Upper lobe of left lung (tissue), 6 donors: ENCODE data around the gene SLC7A14. TPM values are rescaled to one million over a fixed set of nuclear protein-coding genes. Genes with fewer than 3 reads are reported as not detected.

Source experiments
- ATAC-seq, 2 donors: fragments of 200-7000 bp; cut with Tn5 transposase; one replicate each; pipeline ENCODE4 v1.9.1; 2022; ENCODE audit warnings: mild to moderate bottlenecking in 2 of 2, moderate library complexity in 2 of 2; ENCODE audit not compliant: low FRiP score in 2 of 2
- DNase-seq, 2 donors: peaks; one replicate each; pipeline ENCODE4 v3.0.0-alpha.2; 2019 to 2020
- H3K27ac ChIP-seq, 4 donors: fragments of 200-600 bp; sonication (generic); one replicate each; pipeline ENCODE4 v1.5.1; 2016 to 2019
- H3K27me3 ChIP-seq, 4 donors: fragments of 200-600 bp; sonication (generic); one replicate each; pipeline ENCODE4 v1.5.1; 2017 to 2019
- H3K36me3 ChIP-seq, 4 donors: fragments of 200-600 bp; sonication (generic); one replicate each; pipeline ENCODE4 v1.5.1; 2016 to 2019
- H3K4me1 ChIP-seq, 4 donors: fragments of 200-600 bp; sonication (generic); one replicate each; pipeline ENCODE4 v1.5.1; 2018 to 2019
- H3K4me3 ChIP-seq, 4 donors: fragments of 200-600 bp; sonication (generic); one replicate each; pipeline ENCODE4 v1.5.1; 2017 to 2019; ENCODE audit warnings: mild to moderate bottlenecking in 2 of 4, moderate library complexity in 1 of 4
- H3K9me3 ChIP-seq, 4 donors: fragments of 200-600 bp; sonication (generic); one replicate each; pipeline ENCODE4 v1.5.1; 2018 to 2019
- CTCF ChIP-seq, 6 experiments: fragments of 450-650 bp in 4 of 6; fragments of 200-600 bp in 2 of 6; sonication (generic) in 2 of 6; IDR thresholded peaks; one replicate each; pipeline ENCODE4 v1.5.1; 2016 to 2019; ENCODE audit warnings: antibody characterized with exemption in 6 of 6
- EP300 ChIP-seq, 4 donors: sonication (generic); formaldehyde crosslinking; IDR thresholded peaks; one replicate each; pipeline ENCODE4 v1.5.1; 2017; ENCODE audit warnings: antibody characterized with exemption in 4 of 4, control low read depth in 2 of 4
- POLR2A ChIP-seq, 4 donors: fragments of 450-650 bp; IDR thresholded peaks; one replicate each; pipeline ENCODE4 v1.5.1; 2016 to 2017; ENCODE audit warnings: antibody characterized with exemption in 4 of 4, mild to moderate bottlenecking in 2 of 4
- POLR2AphosphoS5 ChIP-seq, 2 donors: sonication (generic); formaldehyde crosslinking; IDR thresholded peaks; one replicate each; pipeline ENCODE4 v1.5.1; 2017; ENCODE audit warnings: antibody characterized with exemption in 2 of 2
- WGBS, 2 donors: methylation state at CpG; one replicate each; pipeline ENCODE4 v1.1.5; 2017 to 2018; 5-methylcytosine and 5-hydroxymethylcytosine counted together
- total RNA-seq, 6 donors: library from RNA; depleted of rRNA in 4 of 6; stranded (reverse); fragments of >200 nt in 4 of 6; gene quantifications; one replicate each; pipeline versions ENCODE4 v1.1.0 to v1.2.1, GENCODE V29; 2016 to 2021
- donor health status: DM: no; HTN: no; CAD: no; lungs with moderate emphysema.
- donor health status: DM: no; HTN: yes; CAD: no; lungs with severe emphysema.

SLC7A14 gene
- total RNA-seq, 6 donors from 2014 or later: 0.03 TPM; not detected in 5

- TF ChIP-seq CTCF (IDR thresholded peaks at IDR 0.05) (no peak), POLR2AphosphoS5 (IDR thresholded peaks at IDR 0.05) (no peak), EP300 (IDR thresholded peaks at IDR 0.05) (no peak), POLR2A (IDR thresholded peaks at IDR 0.05) (no peak)
- Histone ChIP-seq H3K9me3 (no peaks in the 10 kb centered on the region), H3K4me3 (no peak overlapping the region), H3K27me3 (no peaks in the 10 kb centered on the region), H3K36me3 (no peaks in the 10 kb centered on the region), H3K27ac (no peak overlapping the region), H3K4me1 (no peaks in the 10 kb centered on the region)
- WGBS, 2 donors: 67 to 74% methylated on average over 3 of the region's 3 CpGs
- DNase-seq: no peak
- no peak for ATAC-seq
Measured at GRCh38 chr3:170487031-170487430, 98.8 kb downstream of the SLC7A14 start.

DNA sequence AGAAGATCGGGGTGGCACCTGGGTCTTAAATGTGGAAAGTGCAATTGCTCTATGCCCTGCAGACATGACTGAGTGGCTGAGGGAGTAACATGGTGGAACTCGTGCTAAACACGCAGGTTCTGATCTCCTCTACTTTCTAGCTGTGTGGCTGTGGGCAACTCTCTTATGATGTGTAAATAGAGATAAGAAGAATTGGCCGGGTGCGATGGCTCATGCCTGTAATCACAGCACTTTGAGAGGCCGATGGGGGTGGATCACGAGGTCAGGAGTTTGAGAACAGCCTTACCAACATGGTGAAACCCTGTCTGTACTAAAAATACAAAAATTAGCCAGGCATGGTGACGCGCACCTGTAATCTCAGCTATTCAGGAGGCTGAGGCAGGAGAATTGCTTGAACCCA is 99.5 kb downstream of the SLC7A14 start:
- ATAC-seq (no peak), DNase-seq (no peak)
- Histone ChIP-seq H3K9me3 (no peaks in the 10 kb centered on the region), H3K36me3 (no peaks in the 10 kb centered on the region), H3K27ac (no peak overlapping the region), H3K4me1 (no peaks in the 10 kb centered on the region), H3K4me3 (no peak overlapping the region), H3K27me3 (no peaks in the 10 kb centered on the region)
- 84 to 89% methylated on average over 9 of the region's 9 CpGs for WGBS, 2 donors
- TF ChIP-seq CTCF (IDR thresholded peaks at IDR 0.05) (no peak), EP300 (IDR thresholded peaks at IDR 0.05) (no peak), POLR2A (IDR thresholded peaks at IDR 0.05) (no peak), POLR2AphosphoS5 (IDR thresholded peaks at IDR 0.05) (no peak)

DNA sequence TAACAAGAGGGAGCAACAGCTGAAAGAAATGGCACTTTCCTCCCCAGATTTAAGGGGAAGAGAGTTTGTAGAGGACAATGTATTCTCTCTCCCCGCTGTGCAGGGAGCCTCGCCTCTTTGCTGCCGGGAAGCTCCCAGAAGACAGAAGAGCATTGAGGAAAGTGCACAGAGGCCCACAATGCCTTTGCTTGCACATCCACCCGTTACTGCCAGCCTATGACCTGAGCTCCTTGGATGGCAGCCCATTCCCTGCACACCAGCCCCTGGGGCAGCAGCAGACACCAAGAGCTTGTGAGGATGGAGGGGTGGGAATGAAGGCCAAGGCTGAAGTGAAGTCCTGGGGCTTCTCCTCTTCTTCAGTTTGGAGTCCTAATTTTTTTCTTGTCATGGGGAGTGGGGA is 100.2 kb downstream of the SLC7A14 start:
- no peak for TF ChIP-seq POLR2AphosphoS5 (IDR thresholded peaks at IDR 0.05)
- TF ChIP-seq CTCF (IDR thresholded peaks at IDR 0.05): no peak
- no peak for TF ChIP-seq EP300 (IDR thresholded peaks at IDR 0.05)
- no peak for TF ChIP-seq POLR2A (IDR thresholded peaks at IDR 0.05)
- H3K36me3 ChIP-seq: no peaks in the 10 kb centered on the region
- H3K4me1 ChIP-seq: no peaks in the 10 kb centered on the region
- no peak for ATAC-seq
- DNase-seq: no peak
- H3K27ac ChIP-seq: no peak overlapping the region
- WGBS, 2 donors: 87 to 95% methylated on average over 3 to 4 of the region's 4 CpGs
- no peaks in the 10 kb centered on the region for H3K9me3 ChIP-seq
- no peaks in the 10 kb centered on the region for H3K27me3 ChIP-seq
- H3K4me3 ChIP-seq: no peak overlapping the region

DNA sequence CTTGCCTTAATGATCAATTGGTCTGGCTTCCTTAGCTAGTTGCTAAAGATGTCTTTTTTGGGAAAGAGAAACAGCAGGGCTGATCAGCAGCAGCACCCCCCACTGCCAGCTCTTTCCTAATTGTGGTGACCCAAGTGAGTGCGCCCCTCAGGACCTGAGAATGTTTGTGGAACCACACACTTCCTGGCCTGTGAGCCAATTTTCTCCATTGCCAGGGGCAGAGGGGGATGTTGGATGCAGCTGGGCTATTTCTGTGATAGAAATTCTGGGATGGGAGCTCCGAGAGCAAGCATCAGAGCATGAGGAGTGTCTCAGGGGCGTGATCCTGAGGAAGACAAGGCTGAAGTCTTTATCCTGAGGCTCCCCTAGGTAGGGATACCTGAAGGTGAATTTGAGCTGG is 100.6 kb downstream of the SLC7A14 start:
- no peak for DNase-seq
- Histone ChIP-seq H3K27me3 (no peaks in the 10 kb centered on the region), H3K36me3 (no peaks in the 10 kb centered on the region), H3K27ac (no peak overlapping the region), H3K4me1 (no peaks in the 10 kb centered on the region), H3K9me3 (no peaks in the 10 kb centered on the region), H3K4me3 (no peak overlapping the region)
- ATAC-seq: no peak
- WGBS, 2 donors: 70 to 83% methylated on average over 3 of the region's 3 CpGs
- TF ChIP-seq CTCF (IDR thresholded peaks at IDR 0.05): no peak
- TF ChIP-seq POLR2A (IDR thresholded peaks at IDR 0.05): no peak
- TF ChIP-seq EP300 (IDR thresholded peaks at IDR 0.05): no peak
- no peak for TF ChIP-seq POLR2AphosphoS5 (IDR thresholded peaks at IDR 0.05)

DNA sequence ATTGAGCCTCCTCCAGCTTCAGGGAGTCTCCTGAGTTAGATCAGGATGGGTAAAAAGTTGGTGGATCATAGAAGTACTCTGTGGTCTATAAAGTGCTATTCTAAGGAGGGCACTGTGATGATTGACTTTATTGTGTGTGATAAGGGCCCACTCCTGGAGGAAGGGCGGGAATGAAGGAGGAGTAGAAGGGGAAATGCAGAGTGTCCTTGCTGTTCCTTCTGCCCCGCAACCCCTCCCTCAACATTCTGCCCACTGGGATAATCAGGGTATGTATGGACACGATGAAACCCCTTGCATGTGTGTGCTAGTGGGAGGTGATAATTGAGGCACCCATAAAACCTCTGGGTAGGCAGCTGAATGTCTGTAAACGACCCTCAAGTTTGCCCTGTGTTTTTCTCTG is 101.0 kb downstream of the SLC7A14 start:
- H3K27me3 ChIP-seq: no peaks in the 10 kb centered on the region
- no peak for ATAC-seq
- DNase-seq: no peak
- no peaks in the 10 kb centered on the region for H3K36me3 ChIP-seq
- H3K27ac ChIP-seq: no peak overlapping the region
- H3K4me3 ChIP-seq: no peak overlapping the region
- H3K4me1 ChIP-seq: no peaks in the 10 kb centered on the region
- no peaks in the 10 kb centered on the region for H3K9me3 ChIP-seq
- TF ChIP-seq POLR2AphosphoS5 (IDR thresholded peaks at IDR 0.05) (no peak), POLR2A (IDR thresholded peaks at IDR 0.05) (no peak), EP300 (IDR thresholded peaks at IDR 0.05) (no peak), CTCF (IDR thresholded peaks at IDR 0.05) (no peak)
- 75 to 89% methylated on average over 4 of the region's 4 CpGs for WGBS, 2 donors
